ENCODE results near the gene OR5T1.

DNA sequence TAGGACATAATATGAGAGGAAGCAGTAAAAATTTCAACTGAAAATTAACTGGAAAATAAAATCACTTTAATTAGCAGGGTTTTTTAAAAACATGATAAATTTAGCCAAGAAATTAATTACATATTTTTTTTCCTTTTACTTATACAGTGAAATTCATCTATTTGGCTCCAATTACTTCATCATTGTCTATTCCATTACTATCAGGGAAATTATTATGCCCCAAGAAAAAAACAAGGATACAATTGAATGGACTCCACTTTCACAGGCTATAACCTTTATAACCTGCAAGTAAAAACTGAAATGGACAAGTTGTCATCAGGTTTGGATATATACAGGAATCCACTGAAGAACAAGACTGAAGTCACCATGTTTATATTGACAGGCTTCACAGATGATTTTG is 22.0 kb upstream of the OR5T1 start, which contains the start of gene OR5T3:
- TF ChIP-seq POLR2A (IDR thresholded peaks at IDR 0.05) (no peak), CTCF (IDR thresholded peaks at IDR 0.05 in 4 of 5, conservative IDR thresholded peaks at IDR 0.05 in 1 of 5) (no peak)
